NCI-H446 (cell line): ENCODE data around the gene GIT2.
"Not testable (repeated sequence)": the region's sequence is repeated elsewhere in the genome, so short reads cannot be mapped to it uniquely, and the experiment has no call there.

Experiments
- DNase-seq, 2 experiments: peaks; one replicate each; lab custom pipeline; 2025; lab: John Stamatoyannopoulos, UW

GIT2 gene, protein sequence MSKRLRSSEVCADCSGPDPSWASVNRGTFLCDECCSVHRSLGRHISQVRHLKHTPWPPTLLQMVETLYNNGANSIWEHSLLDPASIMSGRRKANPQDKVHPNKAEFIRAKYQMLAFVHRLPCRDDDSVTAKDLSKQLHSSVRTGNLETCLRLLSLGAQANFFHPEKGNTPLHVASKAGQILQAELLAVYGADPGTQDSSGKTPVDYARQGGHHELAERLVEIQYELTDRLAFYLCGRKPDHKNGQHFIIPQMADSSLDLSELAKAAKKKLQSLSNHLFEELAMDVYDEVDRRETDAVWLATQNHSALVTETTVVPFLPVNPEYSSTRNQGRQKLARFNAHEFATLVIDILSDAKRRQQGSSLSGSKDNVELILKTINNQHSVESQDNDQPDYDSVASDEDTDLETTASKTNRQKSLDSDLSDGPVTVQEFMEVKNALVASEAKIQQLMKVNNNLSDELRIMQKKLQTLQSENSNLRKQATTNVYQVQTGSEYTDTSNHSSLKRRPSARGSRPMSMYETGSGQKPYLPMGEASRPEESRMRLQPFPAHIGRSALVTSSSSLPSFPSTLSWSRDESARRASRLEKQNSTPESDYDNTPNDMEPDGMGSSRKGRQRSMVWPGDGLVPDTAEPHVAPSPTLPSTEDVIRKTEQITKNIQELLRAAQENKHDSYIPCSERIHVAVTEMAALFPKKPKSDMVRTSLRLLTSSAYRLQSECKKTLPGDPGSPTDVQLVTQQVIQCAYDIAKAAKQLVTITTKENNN

DNA sequence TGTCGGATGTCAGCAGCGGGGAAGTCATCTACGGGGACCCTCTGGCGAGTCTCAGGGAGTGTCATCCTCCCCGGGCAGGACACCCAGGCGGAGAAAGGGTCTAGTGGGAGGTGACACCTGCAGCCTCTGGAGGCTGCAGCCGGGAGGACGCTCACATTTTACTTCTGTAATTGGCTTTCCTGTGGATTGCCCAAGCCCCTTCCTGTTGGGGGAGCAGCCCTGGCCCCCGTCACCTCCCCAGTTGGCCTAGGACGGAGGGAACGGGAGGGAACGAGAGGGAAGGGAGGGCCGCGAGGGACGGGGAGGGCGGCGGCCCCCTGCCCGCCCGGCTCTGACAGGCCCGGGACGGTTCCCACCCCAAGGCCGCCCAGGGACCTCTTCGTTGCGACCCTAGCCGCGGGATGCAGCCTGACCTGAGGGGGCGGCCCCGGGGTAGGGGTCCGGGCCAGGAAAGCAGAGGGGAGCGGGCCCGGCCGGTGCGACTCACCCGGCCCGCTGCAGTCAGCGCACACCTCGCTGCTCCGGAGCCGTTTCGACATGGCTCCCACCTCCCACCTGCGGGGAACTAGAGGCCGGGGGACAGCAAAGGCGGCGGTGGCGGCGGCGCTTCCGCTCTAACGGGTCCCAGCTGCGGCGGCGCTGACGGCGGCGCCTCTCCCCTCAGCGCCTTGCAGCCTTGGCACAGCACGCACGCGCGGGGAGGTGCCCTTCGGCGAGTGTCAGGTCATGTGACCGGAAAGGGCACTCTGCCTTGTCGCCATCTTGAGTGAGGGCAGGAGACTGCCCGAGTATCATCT is at the start of gene GIT2:
GIT2 (minus strand) TSS at position 683 of the 797 bp plus-strand sequence; CDS start at position 539, 144 bp downstream.
- DNase-seq: peak; percentile 74 to 93

DNA sequence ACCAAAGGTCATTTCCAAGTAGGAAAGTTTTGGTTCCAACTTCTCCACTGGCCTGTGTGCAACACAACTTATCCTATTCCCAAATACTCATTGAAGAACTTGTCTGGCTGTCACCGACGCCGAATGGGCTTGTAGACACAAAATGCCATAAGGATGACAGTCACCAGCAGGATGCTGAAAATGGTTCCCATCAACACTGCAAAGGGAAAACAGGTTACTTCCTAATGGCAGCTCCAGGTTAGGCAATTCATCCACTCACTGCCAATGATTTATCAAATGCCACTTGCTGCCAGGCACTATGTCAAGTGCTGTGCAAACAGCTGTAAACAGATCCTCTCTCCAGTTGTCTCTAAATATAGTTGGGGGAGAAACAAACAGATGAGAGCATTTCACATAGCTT is 46.1 kb upstream of the GIT2 start:
- no peak for DNase-seq

DNA sequence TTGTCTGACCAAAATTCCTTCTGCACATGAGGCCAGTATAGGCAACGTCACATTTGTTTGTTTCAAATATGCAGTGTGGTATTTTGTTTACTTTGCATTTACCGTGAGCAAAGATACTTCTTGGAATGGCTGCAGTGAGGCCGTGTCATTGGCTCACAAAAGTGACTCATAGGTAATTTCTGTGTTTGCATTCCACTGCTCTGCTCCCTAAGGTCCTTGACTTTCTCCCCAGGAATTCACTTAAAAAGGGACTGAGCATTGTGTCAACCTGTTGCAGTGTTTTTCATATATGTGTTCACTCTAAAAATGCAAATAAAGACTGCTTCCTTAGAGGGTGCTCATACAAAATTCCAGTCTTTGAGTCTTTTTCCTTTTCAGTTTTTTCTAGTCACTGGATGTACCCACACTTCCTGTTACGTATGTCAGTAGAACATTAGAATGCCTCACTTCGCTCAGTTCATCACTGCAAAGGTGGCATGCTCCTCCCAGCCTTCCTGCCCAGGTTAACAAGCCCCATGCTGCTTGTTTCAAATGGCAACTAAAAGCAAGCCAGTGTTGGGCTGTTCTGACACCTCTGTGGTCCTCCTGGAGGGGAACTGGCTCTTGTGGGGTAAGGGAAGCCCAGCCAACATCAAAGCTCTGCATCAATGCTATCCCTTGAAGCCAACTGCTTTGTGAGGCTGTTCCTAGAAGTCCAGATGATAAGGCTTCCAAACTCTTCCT is 43.1 kb upstream of the GIT2 start:
- no peak for DNase-seq

DNA sequence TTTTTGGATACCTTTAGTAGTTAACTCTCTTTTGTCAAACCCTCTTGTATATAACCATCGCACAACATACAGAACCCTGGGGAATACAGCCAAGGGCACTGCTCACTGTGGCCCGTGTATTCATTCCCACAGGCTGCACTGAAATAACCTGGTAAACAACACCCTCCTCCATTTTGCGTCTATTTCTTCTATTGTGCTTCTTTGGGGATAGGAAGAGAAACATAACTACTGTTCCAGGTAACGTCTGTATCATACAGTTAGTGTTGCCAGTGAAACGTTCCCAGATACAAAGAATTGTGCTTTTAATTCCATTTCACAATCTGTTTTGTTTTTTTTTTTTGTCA is 42.5 kb upstream of the GIT2 start:
- no peak for DNase-seq

DNA sequence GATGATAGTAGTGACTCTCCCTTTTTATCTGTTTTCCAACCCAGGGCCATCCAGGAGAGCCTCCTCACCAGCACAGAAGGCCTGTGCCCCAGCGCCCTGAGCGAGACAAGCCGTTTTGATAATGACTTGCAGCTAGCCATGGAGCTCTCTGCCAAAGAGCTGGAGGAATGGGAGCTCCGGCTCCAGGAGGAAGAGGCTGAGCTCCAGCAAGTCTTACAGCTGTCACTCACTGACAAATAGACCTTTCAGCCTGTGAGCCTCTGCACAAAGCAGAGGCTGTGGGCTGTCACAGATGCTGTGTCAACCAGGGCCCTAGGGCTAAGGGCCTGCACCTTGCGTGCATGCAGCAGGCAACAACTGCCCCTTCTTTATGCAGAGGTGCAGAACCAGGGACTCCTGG is 41.1 kb upstream of the GIT2 start:
- DNase-seq: no peak

DNA sequence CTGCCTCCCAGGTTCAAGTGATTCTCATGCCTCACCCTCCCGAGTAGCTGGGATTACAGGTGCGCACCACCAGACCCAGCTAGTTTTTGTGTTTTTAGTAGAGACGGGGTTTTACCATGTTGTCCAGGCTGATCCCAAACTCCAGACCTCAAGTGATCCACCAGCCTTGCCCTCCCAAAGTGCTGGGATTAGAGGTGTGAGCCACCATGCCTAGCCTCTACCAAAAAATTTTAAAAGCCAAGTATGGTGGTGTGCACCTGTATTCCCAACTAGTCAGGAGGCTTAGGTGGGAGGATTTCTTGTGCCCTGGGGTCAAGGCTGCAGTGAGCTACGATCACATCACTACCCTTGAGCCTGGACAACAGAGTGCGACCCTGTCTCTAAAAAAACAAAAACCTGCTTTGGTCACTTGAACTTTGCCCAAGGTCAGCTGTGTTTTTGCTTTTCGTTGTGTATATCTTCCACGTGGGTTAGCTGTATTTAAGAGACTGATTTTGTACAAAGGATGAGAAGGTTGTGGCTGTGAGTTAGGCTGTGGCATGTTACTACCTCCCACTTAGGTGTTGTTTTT is 39.5 kb upstream of the GIT2 start:
- no peak for DNase-seq

DNA sequence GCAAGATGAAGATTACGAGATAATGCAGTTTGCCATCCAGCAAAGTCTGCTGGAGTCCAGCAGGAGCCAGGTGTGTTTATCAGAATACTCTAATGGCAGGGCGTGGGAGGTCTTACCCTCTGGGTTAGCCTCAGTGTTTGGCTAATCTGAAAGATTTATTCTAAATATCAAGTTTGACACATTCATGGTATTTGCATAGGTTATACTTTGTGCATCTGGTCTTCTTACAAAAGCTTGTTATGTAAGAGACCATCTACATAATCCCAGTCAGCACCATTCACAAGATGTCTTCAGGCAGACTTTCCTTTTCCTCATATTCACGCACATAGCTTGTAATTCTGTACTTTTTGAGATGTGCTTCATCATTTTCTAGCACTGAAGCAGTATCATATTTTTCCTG is 37.7 kb upstream of the GIT2 start:
- DNase-seq: no peak

DNA sequence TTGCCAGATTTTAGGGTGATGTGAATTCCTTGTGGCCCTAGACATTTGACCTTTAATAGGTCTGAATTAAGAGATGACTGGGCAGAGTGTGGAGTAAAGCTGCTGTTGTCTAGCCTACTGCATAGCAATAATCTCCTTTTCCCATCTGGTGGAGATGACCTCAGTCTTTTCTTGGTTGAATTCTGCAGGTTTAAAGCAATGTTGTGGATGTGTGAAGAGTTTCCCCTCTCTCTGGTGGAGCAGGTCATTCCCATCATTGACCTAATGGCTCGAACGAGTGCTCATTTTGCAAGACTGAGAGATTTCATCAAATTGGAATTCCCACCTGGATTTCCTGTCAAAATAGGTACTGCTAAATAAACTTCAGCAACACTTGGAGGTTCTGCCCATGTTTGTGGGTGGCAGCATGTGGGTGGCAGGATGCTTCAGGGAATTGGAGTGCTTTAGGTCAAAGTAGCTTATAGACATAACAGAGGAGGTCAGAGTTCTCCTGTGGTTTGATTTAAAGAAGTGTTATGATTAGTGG is 33.2 kb upstream of the GIT2 start:
- DNase-seq: no peak

DNA sequence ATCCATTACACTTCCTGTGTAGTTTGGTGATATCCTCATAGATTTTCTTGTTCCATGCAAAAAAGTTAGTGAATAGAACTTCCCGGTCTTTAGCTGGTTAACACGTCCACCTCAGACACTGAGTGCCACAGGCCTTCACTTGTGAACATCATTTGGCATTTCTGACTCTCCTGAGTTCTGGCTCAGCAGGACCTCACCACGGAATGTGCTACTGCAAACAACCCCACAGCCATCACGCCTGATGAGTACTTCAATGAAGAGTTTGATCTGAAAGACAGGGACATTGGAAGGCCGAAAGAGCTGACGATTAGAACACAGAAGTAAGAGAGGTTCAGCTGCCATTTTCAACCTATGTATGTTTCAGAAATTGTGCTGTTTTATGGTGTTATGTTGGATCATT is 32.2 kb upstream of the GIT2 start:
- DNase-seq: no peak

DNA sequence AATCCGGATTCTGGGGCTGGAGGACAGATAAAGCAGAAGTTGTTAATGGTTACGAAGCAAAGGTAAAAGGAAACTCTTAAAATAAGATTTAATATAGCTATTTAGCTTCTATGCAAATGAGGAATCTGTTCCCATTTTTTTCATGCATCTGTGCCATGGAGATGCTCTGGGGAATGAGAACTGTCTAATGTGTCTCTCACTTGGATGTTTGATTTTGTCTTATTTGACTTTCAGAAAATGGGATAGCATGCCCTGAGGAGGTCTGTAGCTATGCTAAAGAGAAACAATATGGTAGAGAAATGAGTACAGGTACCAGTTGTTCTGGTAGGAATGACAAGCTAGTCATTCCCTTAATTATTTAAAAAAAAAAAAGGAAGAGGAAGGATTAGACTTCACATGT is 27.9 kb upstream of the GIT2 start:
- no peak for DNase-seq

DNA sequence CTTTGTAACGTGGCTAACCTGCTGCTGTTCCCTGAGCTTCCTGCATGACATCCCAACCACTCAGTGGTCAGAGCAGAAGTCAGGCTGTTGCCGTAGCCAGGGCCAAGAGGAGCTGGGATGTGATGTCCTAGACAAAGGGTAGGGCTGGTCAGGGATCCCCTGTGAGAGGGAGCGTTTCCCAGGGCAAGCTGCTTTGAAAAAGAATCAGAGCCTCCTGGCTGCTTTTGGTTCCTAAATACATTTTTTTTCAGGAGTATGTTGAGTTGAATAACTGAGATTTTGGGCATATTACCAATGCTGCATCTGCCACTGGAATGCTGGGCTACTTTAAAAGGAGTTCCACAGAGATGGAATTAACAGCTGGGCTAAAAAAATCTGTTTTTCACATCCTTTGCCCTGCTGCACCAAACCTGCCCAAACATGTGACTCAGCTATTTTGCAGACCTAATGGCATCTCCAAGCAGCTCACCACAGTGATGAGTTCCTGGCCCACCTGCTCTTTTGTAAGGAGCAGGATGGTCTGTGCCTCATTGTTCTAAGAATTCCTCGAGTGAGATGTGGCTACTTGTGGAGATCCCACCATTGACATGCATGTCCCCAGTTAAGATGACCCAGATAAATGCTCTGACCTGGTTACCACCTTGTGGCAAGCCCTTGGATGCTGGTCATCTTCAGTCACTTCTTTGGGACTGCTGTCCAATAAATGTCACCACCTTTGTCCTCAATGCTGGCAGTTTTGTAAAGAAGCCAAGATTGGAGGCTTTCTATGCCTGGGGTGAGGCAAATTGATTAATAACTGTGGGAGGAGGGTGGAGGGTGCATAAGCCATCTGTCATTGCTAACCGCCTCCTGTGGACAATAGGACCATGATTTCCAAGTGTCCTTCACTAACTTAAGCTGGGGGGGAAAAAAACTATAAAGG is 27.2 kb upstream of the GIT2 start:
- DNase-seq: peak; percentile 28 to 69

DNA sequence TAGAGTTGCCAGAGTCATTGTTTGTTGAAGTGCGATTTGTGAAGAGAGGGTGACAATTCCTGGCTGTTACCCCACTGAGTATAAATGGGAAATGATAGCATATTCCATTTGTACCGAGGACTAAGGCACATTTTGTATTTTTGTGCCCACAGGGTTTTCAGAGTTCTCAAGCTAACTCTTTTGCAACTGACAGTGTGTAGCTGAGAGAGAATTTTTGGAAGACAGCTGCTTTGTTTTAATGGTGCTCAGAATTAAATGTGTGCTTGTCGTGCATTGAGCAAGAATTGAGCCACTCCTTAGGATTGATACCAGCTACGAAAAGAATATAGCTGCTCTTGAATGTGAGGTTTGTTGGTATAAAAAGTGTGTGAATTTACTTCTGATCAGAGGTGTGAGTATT is 24.8 kb upstream of the GIT2 start:
- DNase-seq: no peak

DNA sequence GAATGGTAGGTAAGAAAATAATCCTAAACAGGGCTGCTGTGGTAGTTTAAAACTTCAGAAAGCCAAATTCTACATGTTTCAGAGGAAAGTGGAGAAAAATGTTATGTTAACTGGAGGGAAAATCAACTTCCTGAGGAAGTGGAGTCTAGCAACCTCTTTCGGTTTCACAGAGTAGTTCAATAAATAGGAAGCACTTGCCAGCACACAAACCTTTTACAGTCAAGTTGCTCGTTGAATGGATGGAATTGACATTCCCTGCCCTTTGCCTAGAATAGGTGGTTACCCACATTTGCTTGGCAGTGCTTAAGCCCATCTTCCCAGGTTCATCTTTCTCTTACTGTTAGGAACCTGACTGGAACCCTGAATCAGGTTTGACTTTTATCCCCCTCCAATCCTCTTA is 19.0 kb upstream of the GIT2 start:
- no peak for DNase-seq

DNA sequence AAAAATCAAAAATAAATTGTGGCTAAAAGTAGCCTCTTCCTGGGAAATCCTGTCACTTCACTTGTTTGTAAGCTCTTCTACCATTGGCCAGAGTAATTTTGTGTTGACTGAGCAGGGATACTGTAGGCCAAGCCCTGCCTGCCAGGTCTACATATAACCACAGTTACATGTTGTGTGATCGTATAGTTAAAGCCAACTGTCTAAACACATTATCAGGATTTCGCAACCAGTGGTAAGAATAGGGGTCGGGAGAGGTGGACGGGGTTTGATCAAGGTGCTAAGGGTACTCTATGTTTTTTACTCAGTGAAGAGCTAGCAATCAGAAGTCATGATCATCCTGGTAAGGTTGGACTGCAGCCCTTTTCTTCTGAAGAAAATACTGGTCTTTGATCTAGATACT is 16.5 kb upstream of the GIT2 start:
- no peak for DNase-seq

DNA sequence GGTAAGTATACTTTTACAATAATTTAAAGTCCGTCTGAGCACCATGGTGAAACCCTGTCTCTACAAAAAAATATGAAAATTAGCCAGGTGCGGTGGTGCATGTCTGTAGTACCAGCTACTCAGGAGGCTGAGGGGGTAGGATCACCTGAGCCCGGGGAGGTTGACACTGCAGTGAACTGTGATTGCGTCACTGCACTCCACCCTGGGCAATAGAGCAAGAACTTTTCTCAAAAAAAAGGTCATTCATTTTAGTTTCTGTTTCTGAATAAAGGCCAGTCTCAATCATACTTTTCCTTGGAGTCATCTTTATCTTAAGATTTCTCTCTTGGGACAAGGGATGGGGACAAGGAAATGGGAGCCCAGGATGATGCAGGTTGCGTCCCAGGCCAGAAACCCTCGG is 16.0 kb upstream of the GIT2 start:
- DNase-seq: no peak

DNA sequence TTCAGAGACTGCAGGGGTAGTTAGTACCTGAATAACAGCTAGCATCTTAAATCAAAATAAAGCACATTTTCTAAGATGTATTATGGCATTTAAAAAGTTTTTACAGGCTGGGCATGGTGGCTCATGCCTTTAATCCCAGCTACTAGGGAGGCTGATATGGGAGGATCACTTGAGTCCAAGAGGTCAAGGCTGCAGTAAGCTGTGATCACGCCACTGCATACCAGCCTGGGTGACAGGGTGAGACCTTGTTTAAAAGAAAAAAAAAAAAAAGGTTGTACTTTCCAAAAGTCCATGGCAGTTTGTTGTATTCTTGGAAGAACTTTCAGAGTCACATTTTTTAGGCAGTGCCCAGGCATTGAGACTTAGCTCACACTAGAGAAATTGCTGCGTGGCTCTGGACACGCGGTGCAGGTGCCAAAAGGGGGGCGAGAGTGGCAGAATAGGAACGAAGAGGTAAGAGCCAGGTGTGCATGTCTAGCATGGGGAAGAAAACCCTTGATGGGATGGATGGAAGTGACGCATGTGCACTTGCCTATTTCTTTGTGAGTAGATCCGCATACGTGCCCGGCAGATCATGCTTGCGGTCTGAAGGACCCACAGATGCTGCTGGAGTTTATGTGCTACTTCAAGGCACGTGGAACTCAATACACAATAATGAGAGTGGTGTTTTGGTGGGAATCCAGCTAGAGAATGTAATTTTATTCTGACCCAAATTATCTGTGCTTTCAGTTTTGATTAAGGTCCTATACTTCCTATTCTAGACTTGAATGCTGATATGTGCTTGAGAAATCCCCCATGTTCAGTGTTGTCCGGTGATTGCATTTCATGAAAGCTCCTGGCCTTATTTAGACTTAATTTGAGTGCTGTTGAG is 14.9 kb upstream of the GIT2 start:
- no peak for DNase-seq

DNA sequence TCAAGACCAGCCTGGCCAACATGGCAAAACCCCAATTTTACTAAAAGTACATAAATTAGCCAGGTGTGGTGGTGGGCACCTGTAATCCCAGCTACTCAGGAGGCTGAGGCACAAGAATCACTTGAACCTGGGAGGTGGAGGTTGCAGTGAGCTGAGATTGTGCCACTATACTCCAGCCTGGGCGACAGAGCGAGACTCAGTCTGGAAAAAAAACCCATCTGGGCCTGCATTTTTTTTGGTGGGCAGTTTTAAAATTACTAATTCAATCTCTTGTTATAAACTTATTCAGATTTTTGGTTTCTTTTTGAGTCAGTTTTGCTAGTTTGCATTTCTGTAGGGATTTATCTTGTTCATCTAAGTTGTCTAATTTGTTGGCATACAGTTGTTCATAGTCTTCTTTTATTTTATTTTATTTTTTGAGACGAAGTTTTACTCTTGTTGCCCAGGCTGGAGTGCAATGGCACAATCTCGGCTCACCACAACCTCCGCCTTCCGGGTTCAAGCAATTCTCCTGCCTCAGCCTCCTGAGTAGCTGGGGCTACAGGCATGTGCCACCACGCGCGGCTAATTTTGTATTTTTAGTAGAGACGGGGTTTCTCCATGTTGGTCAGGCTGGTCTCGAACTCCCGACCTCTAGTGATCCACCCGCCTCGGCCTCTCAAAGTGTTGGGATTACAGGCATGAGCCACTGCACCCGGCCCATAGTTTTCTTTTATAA is 12.7 kb upstream of the GIT2 start:
- not testable (repeated sequence) for DNase-seq

DNA sequence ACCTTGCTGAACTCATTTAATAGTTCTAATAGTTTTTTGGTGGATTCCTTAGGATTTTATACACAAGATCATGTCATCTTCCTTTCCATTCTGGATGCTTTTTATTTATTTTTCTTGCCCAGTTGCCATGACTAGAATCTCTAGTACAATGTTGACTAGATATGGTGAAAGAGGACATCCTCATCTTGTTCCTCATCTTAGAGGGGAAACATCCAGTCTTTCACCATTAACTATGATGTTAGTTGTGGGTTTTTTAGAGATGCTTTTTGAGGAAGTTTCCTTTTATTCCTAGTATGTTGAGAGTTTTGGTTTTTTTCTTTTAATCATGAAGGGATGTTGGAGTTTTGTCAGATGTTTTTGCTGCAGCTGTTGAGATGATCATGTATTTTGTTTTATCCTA is 11.7 kb upstream of the GIT2 start:
- DNase-seq: no peak

DNA sequence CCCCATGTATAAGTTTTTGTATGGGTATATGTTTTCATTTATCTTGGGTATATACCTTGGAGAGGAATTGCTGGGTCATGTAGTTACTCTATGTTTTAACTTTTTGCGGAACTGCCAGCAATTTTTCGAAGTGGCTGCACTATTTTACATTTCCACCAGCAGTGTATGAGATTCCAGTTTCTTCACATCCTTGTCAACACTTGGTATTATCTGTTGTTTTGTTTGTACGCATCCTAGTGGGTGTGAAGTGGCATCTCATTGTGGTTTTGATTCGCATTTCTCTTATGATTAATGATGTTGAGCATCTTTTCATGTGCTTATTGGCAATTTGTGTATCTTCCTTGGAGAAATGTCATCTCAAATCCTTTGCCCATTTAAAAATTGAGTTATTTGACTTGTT is 9.9 kb upstream of the GIT2 start:
- no peak for DNase-seq
